B cell (primary cell): Measurements from ENCODE around the gene SIK3. TPM values are rescaled to one million over a fixed set of nuclear protein-coding genes. Genes with fewer than 3 reads are reported as not detected.

Experiments used
- ATAC-seq: fragments of 200-7000 bp; cut with Tn5 transposase; one replicate; pipeline ENCODE4 v1.10.0; 2021; ENCODE audit warnings: low read depth, mild to moderate bottlenecking, moderate number of reproducible peaks, moderate library complexity
- CTCF ChIA-PET: fragments of 350-600 bp; sonication (Branson Sonifier 250); formaldehyde crosslinking; loops from one replicate; lab custom pipeline; 2021; ENCODE audit warnings: antibody characterized with exemption, inconsistent platforms; lab: Charles Lee
- POLR2A ChIA-PET: fragments of 350-600 bp; sonication (Branson Sonifier 250); formaldehyde crosslinking; loops from one replicate; lab custom pipeline; 2021; ENCODE audit warnings: antibody characterized with exemption; lab: Charles Lee
- DNase-seq: peaks from one replicate; pipeline ENCODE4 v3.0.0; 2013
- H2AFZ ChIP-seq: 2 replicates; pipeline ENCODE4 v1.6.1; 2012; ENCODE audit warnings: mild to moderate bottlenecking, low read depth, low read length; ENCODE audit not compliant: insufficient read depth, poor library complexity, severe bottlenecking
- H3K27ac ChIP-seq, 2 donors: 1 replicate in 1 of 2; 2 replicates in 1 of 2; pipeline ENCODE4 v1.5.1; 2012 to 2013; ENCODE audit warnings: low read length in 2 of 2, mild to moderate bottlenecking in 2 of 2, moderate library complexity in 1 of 2
- H3K27me3 ChIP-seq, 4 experiments: fragments of 200-600 bp in 1 of 4; sonication (generic) in 1 of 4; replicated peaks in 1 of 4; 1 replicate in 2 of 4; 2 replicates in 2 of 4; pipeline versions ENCODE4 v1.6.1 to v1.7.0; 2013 to 2016; ENCODE audit warnings: low read length in 3 of 4, mild to moderate bottlenecking in 2 of 4, mixed read lengths in 1 of 4, moderate library complexity in 1 of 4; ENCODE audit not compliant: insufficient read depth in 4 of 4, control insufficient read depth in 3 of 4; ENCODE audit errors: control extremely low read depth in 1 of 4
- H3K36me3 ChIP-seq, 2 experiments: replicated peaks in 1 of 2; 1 replicate in 1 of 2; 2 replicates in 1 of 2; pipeline versions ENCODE4 v1.6.1 to v1.7.1; 2013; ENCODE audit warnings: low read length in 1 of 2; ENCODE audit not compliant: insufficient read depth in 2 of 2, control insufficient read depth in 1 of 2; ENCODE audit errors: control extremely low read depth in 1 of 2, extremely low read depth in 1 of 2
- H3K4me1 ChIP-seq, 2 donors: fragments of 200-600 bp in 1 of 2; sonication (generic) in 1 of 2; 1 replicate in 1 of 2; 2 replicates in 1 of 2; pipeline versions ENCODE4 v1.5.1 to v1.6.1; 2013 to 2017; ENCODE audit warnings: low read length in 2 of 2; ENCODE audit not compliant: control insufficient read depth in 2 of 2, insufficient read depth in 2 of 2
- H3K4me2 ChIP-seq: replicated peaks from 2 replicates; pipeline ENCODE3; 2012; ENCODE audit warnings: mild to moderate bottlenecking, low read depth, low read length; ENCODE audit not compliant: poor library complexity, severe bottlenecking
- H3K4me3 ChIP-seq, 5 experiments: fragments of 200-600 bp in 1 of 5; sonication (generic) in 1 of 5; 1 replicate in 3 of 5; 2 replicates in 2 of 5; pipeline versions ENCODE4 v1.5.1 to v1.7.0; 2011 to 2016; ENCODE audit warnings: low read length in 4 of 5, mild to moderate bottlenecking in 4 of 5, low read depth in 2 of 5, control low read depth in 1 of 5, moderate library complexity in 1 of 5; ENCODE audit not compliant: insufficient read depth in 1 of 5; ENCODE audit errors: control extremely low read depth in 1 of 5, extremely low read depth in 1 of 5
- H3K79me2 ChIP-seq: fragments of 200-600 bp; sonication (generic); one replicate; pipeline ENCODE4 v1.6.0; 2016; ENCODE audit warnings: low read length; ENCODE audit not compliant: control insufficient read depth, insufficient read depth
- H3K9ac ChIP-seq: fragments of 200-600 bp; sonication (generic); 2 replicates; pipeline ENCODE4 v1.6.1; 2017; ENCODE audit warnings: mild to moderate bottlenecking, low read length, moderate library complexity
- H3K9me3 ChIP-seq, 3 donors: one replicate each; pipeline versions ENCODE4 v1.6.1 to v1.7.1; 2013; ENCODE audit warnings: low read length in 2 of 3; ENCODE audit not compliant: control insufficient read depth in 2 of 3, insufficient read depth in 1 of 3; ENCODE audit errors: control extremely low read depth in 1 of 3
- H4K20me1 ChIP-seq: 2 replicates; pipeline ENCODE4 v1.6.0; 2012; ENCODE audit warnings: mild to moderate bottlenecking, low read length; ENCODE audit not compliant: insufficient read depth, control insufficient read depth, poor library complexity, severe bottlenecking
- H3K27ac Mint-ChIP-seq: one replicate; pipeline ENCODE4 v1.8.0; 2021; ENCODE audit warnings: mixed read lengths
- H3K27me3 Mint-ChIP-seq: one replicate; pipeline ENCODE4 v1.8.0; 2021; ENCODE audit warnings: mixed read lengths
- H3K4me1 Mint-ChIP-seq: one replicate; pipeline ENCODE4 v1.8.0; 2021; ENCODE audit warnings: mixed read lengths
- H3K4me3 Mint-ChIP-seq: one replicate; pipeline ENCODE4 v1.8.0; 2021; ENCODE audit warnings: mixed read lengths
- H3K9me3 Mint-ChIP-seq: one replicate; pipeline ENCODE4 v1.8.0; 2022; ENCODE audit warnings: mixed read lengths; ENCODE audit not compliant: insufficient read depth
- CTCF ChIP-seq: fragments of 200-600 bp; IDR thresholded peaks from one replicate; pipeline ENCODE4 v1.8.0; 2022; ENCODE audit warnings: antibody characterized with exemption, mild to moderate bottlenecking
- EZH2 ChIP-seq: IDR thresholded peaks from 2 replicates; pipeline ENCODE4 v1.6.1; 2012; ENCODE audit warnings: borderline replicate concordance, low read depth, mild to moderate bottlenecking, moderate library complexity, low read length; ENCODE audit not compliant: insufficient read depth, poor library complexity, severe bottlenecking
- WGBS: methylation state at CpG from one replicate; pipeline ENCODE4 v1.1.5; 2013; ENCODE audit warnings: missing lambda C conversion rate; ENCODE audit not compliant: insufficient coverage; 5-methylcytosine and 5-hydroxymethylcytosine counted together
- intact Hi-C: fragments of 100-400 bp; cut with micrococcal nuclease; formaldehyde crosslinking; loops from one replicate; pipeline ENCODE4 v1.10.0; 2022
- polyA plus RNA-seq: library from polyadenylated mRNA; depleted of rRNA; stranded (reverse); fragments of >200 nt; gene quantifications from 2 replicates; pipeline ENCODE4 v1.2.3, GENCODE V29; 2012
- total RNA-seq, 2 donors: library from RNA; stranded (reverse); fragments of 120-200 nt in 1 of 2; gene quantifications; 1 replicate in 1 of 2; 2 replicates in 1 of 2; pipeline versions ENCODE4 v1.2.3 to v1.2.4, GENCODE V29; 2013 to 2022

The SIK3 gene
- total and polyA plus RNA-seq, 2 donors (not counting 1 experiment from before 2014, with no cell fraction given), result 36.5 to 180 TPM

- no peak overlapping the region for H3K27ac ChIP-seq
- Mint-ChIP-seq H3K27ac (no peak overlapping the region), H3K27me3 (no peaks in the 10 kb centered on the region), H3K4me3 (no peak overlapping the region), H3K4me1 (no peaks in the 10 kb centered on the region), H3K9me3 (no peaks in the 10 kb centered on the region)
- H3K4me1 ChIP-seq, result no peaks in the 10 kb centered on the region
- 96% methylated on average over 51 of the region's 51 CpGs for WGBS
- ChIA-PET CTCF (no interaction called here), POLR2A (no interaction called here)
- H3K9me3 ChIP-seq, result no peaks in the 10 kb centered on the region
- no peak overlapping the region for H2AFZ ChIP-seq
- TF ChIP-seq CTCF (no peak), EZH2 (no peak)
- DNase-seq (peak; percentile 2), ATAC-seq (no peak)
- H3K79me2 ChIP-seq, result no peaks in the 10 kb centered on the region
- H3K27me3 ChIP-seq, result peaks cover 0 to 2% (median 0%) of the 10 kb centered on the region in 4 experiments
- no peak overlapping the region for H3K4me3 ChIP-seq
- H3K9ac ChIP-seq, result no peak overlapping the region
- intact Hi-C loops, result no loop called here
- H3K4me2 ChIP-seq, result no peak overlapping the region
- H3K36me3 ChIP-seq, result no peaks in the 10 kb centered on the region
- H4K20me1 ChIP-seq, result no peaks in the 10 kb centered on the region
Measured at GRCh38 chr11:116821050-116821918, 276.9 kb downstream of the SIK3 start.

GRCh38 chr11:116819049-116819448 lies 279.2 kb downstream of the SIK3 start:
- H3K27ac ChIP-seq, result no peak overlapping the region
- H3K9me3 Mint-ChIP-seq, result no peaks in the 10 kb centered on the region
- H3K4me3 Mint-ChIP-seq, result no peak overlapping the region
- no peak for ATAC-seq
- H3K9me3 ChIP-seq, result no peaks in the 10 kb centered on the region
- CTCF ChIA-PET, result no interaction called here
- H3K4me3 ChIP-seq, result no peak overlapping the region
- H2AFZ ChIP-seq, result no peak overlapping the region
- H3K27me3 ChIP-seq, result peaks cover 0 to 2% (median 0%) of the 10 kb centered on the region in 4 experiments
- no peaks in the 10 kb centered on the region for H3K79me2 ChIP-seq
- no peak overlapping the region for H3K27ac Mint-ChIP-seq
- H3K36me3 ChIP-seq, result no peaks in the 10 kb centered on the region
- no peaks in the 10 kb centered on the region for H3K4me1 ChIP-seq
- H4K20me1 ChIP-seq, result no peaks in the 10 kb centered on the region
- no peaks in the 10 kb centered on the region for H3K27me3 Mint-ChIP-seq
- no peak overlapping the region for H3K9ac ChIP-seq
- no peaks in the 10 kb centered on the region for H3K4me1 Mint-ChIP-seq
- 95% methylated on average over 4 of the region's 9 CpGs for WGBS
- no peak overlapping the region for H3K4me2 ChIP-seq
- intact Hi-C loops, result no loop called here
- no peak for DNase-seq
- no peak for TF ChIP-seq CTCF
- TF ChIP-seq EZH2, result no peak
- POLR2A ChIA-PET, result interaction anchor here (0.6 kb wide), 1 partner anchor 104 kb away, joined by 5 read pairs; no protein-coding TSS in a partner anchor
